ENCODE measurements around the gene TMEM106A. TPM values are rescaled to one million over a fixed set of nuclear protein-coding genes. Genes with fewer than 3 reads are reported as not detected.
"Not testable (repeated sequence)": the region's sequence is repeated elsewhere in the genome, so short reads cannot be mapped to it uniquely, and the experiment has no call there.

TMEM106A gene
- total RNA-seq (2021; ENCODE audit: unreplicated experiment), result 3.5 TPM
- 1.9 and 2.3 TPM in 2 replicates for polyA plus RNA-seq (2012)
- Bru-seq, nascent RNA, result percentile 63 among the genes with signal in this experiment
- BruChase-seq, experiment 1, labeled RNA remaining after a 6-hour chase, result percentile 65 among the genes with signal in this experiment
- percentile 64 among the genes with signal in this experiment for BruChase-seq, experiment 2, labeled RNA remaining after a 2-hour chase
- long read RNA-seq, partial matches to known transcripts, result 1 of 2 reads
- long read RNA-seq, other reads (novel, unspliced or antisense), result 1 of 2 reads

DNA sequence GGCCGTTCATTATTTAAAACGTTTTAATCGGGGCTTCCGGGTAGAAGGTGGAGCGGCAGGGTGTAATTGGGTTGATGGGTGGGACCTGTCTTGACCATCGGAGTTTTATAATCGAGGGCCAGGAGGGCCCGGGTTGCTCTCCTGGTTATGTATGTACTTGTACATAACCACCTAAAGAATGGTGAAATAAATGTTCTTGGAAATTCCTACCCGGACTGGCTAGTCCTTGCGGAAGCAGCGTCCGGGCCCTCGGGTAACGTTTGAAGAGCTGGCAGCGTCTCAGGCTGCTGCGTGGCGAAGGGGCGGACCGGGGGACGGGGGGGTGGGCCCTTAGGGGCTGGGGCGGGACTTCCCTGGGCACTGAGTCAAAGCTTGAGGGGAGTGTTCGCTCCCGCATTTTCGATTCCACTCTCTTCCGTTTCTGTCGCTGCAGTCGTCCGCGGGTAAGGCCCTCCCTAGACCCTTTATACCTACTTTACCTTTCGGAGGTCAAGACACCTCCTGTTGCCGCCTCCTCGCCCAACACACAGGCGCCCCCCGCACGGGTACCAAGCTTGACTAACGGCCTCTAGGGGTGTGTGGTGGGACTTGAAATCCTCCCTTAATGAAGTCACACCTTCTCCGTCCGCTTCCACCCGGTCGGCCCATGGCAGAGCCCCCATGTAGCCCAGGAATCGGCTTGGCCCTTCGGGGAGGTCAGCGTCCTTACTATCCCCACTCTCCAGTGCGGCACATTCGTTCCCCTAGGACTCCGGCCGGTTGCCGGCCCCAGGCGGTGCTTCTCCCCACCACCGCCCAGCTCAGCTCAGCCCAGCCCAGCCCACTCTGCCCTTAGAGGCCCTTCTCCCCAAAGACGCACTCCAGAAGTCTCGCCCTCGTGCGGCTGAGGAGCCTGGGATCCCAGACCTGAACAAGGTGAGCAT lies at the start of gene TMEM106A:
Gene TMEM106A, plus strand, starts transcription at position 396 of the 923 bp plus-strand sequence. CDS start 1,167 bp downstream, outside the sequence.
- H3K36me3 ChIP-seq (ENCODE audit: control insufficient read depth in 1 of 2, insufficient read depth in 2 of 2, low read length in 2 of 2), result no peaks in the 10 kb centered on the region
- POLR2A ChIA-PET, result interaction anchor here (0.9 to 4.0 kb wide), 7 partner anchors 10 to 187 kb away, joined by 4 to 33 read pairs (median 5); partner anchors contain the start of gene NBR1
- no peaks in the 10 kb centered on the region for H3K9me2 ChIP-seq (ENCODE audit: insufficient read depth)
- CTCF ChIA-PET, result no interaction called here
- peak within 1 kb of the TSS; percentile 73 for H3K4me2 ChIP-seq (ENCODE audit: low read length)
- H2AFZ ChIP-seq (ENCODE audit: low read depth, low read length, poor library complexity, severe bottlenecking), result peak within 1 kb of the TSS; percentile 66
- RAD21 ChIA-PET (ENCODE audit: low non-redundant PET in 1 of 2, low total read pairs in 2 of 2, uncharacterized antibody in 2 of 2, unreplicated experiment in 2 of 2), result interaction anchor here in 1 of 2 experiments (0.5 kb wide), 1 partner anchor 54 kb away, joined by 3 read pairs; no protein-coding TSS in a partner anchor
- H4K20me1 ChIP-seq (ENCODE audit: insufficient read depth), result no peaks in the 10 kb centered on the region
- peaks cover 6 to 19% of the 10 kb centered on the region in 2 experiments; a peak in 2 of 4 replicates for H3K4me1 ChIP-seq (ENCODE audit: control insufficient read depth in 1 of 2, insufficient read depth in 2 of 2, low read length in 2 of 2)
- DNase-seq (ENCODE audit: low read depth, low spot score) (peak; percentile 43), ATAC-seq (peak; percentile 91)
- H3K27ac ChIP-seq (ENCODE audit: low read depth, low read length), result peak within 1 kb of the TSS; percentile 64
- peak within 1 kb of the TSS; percentile 76 for H3K9ac ChIP-seq (ENCODE audit: low read length)
- H3K79me2 ChIP-seq (ENCODE audit: insufficient read depth, low read length), result no peaks in the 10 kb centered on the region
- no peaks in the 10 kb centered on the region for H3K9me3 ChIP-seq (ENCODE audit: control insufficient read depth in 1 of 2, insufficient read depth in 1 of 2, low read depth in 1 of 2, low read length in 2 of 2)
- H3K4me3 ChIP-seq (replicated peaks in 1 of 2; ENCODE audit: low read depth in 1 of 2, low read length in 2 of 2), result peak within 1 kb of the TSS; percentile 63 to 78
- TF ChIP-seq POLR2AphosphoS5 (IDR thresholded peaks at IDR 0.05; ENCODE audit: low read depth, low read length) (peak; percentile 91), RAD21 (IDR thresholded peaks at IDR 0.05; ENCODE audit: low read depth) (no peak), ZNF274 (IDR thresholded peaks at IDR 0.05; ENCODE audit: low read depth, low read length) (no peak), JUND (IDR thresholded peaks at IDR 0.05) (no peak), ZFX (IDR thresholded peaks at IDR 0.05) (peak; percentile 25; the same call in 1 of the 2 replicates), ELF1 (IDR thresholded peaks at IDR 0.05; ENCODE audit: borderline replicate concordance, low read depth) (peak; percentile 58; the same call in 1 of the 2 replicates), POLR2A (IDR thresholded peaks at IDR 0.05; ENCODE audit: borderline replicate concordance, extremely low read depth, insufficient read depth, insufficient read length) (peak; percentile 20), EGR1 (IDR thresholded peaks at IDR 0.05; ENCODE audit: low read depth) (no peak), CTCF (IDR thresholded peaks at IDR 0.05 in 2 of 3, conservative IDR thresholded peaks at IDR 0.05 in 1 of 3; ENCODE audit: borderline replicate concordance in 1 of 3, insufficient read depth in 1 of 3, low read depth in 2 of 3, low read length in 2 of 3) (peak in 2 of 3 experiments; percentile 43 to 53; a peak in 3 of 6 replicates), TCF7L2 (IDR thresholded peaks at IDR 0.05; ENCODE audit: borderline replicate concordance, extremely low read depth, insufficient read depth, insufficient read length) (no peak), MAX (IDR thresholded peaks at IDR 0.05) (no peak; the same call in 1 of the 2 replicates), SP1 (IDR thresholded peaks at IDR 0.05; ENCODE audit: low read depth) (peak; percentile 21; the same call in 1 of the 2 replicates), SIN3A (IDR thresholded peaks at IDR 0.05; ENCODE audit: low read depth) (peak; percentile 67), SRF (IDR thresholded peaks at IDR 0.05; ENCODE audit: low read depth) (no peak)
- TF ChIP-seq, protein P1, sequence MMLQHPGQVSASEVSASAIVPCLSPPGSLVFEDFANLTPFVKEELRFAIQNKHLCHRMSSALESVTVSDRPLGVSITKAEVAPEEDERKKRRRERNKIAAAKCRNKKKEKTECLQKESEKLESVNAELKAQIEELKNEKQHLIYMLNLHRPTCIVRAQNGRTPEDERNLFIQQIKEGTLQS (IDR thresholded peaks at IDR 0.05), result no peak
- intact Hi-C loops (cut with micrococcal nuclease), result no loop called here
- BruUV-seq (replicated peaks), result TSS peak; percentile 50
- H3K27me3 ChIP-seq (ENCODE audit: insufficient read depth, low read length), result no peaks in the 10 kb centered on the region

- peaks cover 5 to 11% of the 10 kb centered on the region in 2 experiments for H3K4me1 ChIP-seq (ENCODE audit: control insufficient read depth in 1 of 2, insufficient read depth in 2 of 2, low read length in 2 of 2)
- H3K36me3 ChIP-seq (ENCODE audit: control insufficient read depth in 1 of 2, insufficient read depth in 2 of 2, low read length in 2 of 2); H3K9me2 ChIP-seq (ENCODE audit: insufficient read depth); H3K4me3 ChIP-seq (replicated peaks in 1 of 2; ENCODE audit: low read depth in 1 of 2, low read length in 2 of 2); H3K4me2 ChIP-seq (ENCODE audit: low read length); H4K20me1 ChIP-seq (ENCODE audit: insufficient read depth); CTCF ChIA-PET; H3K27ac ChIP-seq (ENCODE audit: low read depth, low read length); H3K27me3 ChIP-seq (ENCODE audit: insufficient read depth, low read length); H3K9me3 ChIP-seq (ENCODE audit: control insufficient read depth in 1 of 2, insufficient read depth in 1 of 2, low read depth in 1 of 2, low read length in 2 of 2); DNase-seq (ENCODE audit: low read depth, low spot score); H3K9ac ChIP-seq (ENCODE audit: low read length); ATAC-seq; H2AFZ ChIP-seq (ENCODE audit: low read depth, low read length, poor library complexity, severe bottlenecking); RAD21 ChIA-PET (ENCODE audit: low non-redundant PET in 1 of 2, low total read pairs in 2 of 2, uncharacterized antibody in 2 of 2, unreplicated experiment in 2 of 2); BruUV-seq (replicated peaks); intact Hi-C loops (cut with micrococcal nuclease); POLR2A ChIA-PET: not testable (repeated sequence)
- peaks cover 24% of the 10 kb centered on the region for H3K79me2 ChIP-seq (ENCODE audit: insufficient read depth, low read length)
Measured at GRCh38 chr17:43165971-43166370, 45.7 kb upstream of the TMEM106A start.

Measured in HCT116 (cell line).